Ramos (cell line): ENCODE results near the gene COL24A1.
"Not testable (repeated sequence)": the region's sequence is repeated elsewhere in the genome, so short reads cannot be mapped to it uniquely, and the experiment has no call there.

Source experiments
- in situ Hi-C: fragments of 300-500 bp; cut with MboI; formaldehyde crosslinking; loops from one replicate; pipeline ENCODE4 v1.14.3; 2022; ENCODE audit warnings: low sequenced_read_pairs; ENCODE audit not compliant: unreplicated experiment

Gene COL24A1

DNA sequence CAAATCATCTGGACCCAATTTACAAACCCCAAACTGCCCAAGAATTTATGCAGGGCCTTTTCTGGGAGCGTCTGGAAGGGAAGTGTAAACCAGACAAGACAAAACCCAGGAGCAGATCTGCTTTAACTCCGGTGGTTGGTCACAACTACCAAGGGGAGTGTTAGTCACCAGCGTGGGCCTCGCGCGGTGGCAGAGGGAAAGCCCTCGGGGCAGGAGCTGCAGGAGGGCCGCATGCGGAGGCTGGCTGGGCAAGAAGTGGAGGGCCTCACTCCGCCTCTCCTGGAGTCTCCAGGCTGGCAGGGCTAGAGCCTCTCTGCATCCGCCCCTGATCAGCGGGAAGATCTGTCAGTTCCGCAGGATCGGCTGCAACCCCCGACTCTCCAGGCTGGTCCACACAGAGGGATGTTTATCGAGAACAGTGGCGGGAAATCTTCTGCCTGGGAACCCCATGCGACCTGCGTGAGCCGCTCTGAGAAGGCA is 2.0 kb downstream of the COL24A1 start:
- in situ Hi-C loops, result no loop called here

DNA sequence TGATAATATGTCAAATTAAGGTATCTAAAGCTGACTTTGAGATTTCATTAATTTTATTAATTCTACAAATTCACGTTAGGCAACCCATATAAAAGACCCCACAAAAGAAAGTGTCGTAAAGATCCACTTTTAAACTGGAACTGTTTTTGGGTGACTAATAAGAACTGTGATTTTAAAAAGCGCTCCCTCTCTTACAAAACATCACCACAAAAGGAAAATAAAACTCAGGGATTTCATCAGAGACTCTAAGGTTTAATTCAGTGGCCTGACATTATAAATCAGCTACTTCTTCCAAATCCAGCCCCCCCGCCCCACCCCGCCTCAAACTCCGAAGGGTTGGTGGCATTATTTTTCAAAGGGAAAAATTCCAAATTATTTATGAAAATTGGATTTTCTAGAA is 2.7 kb downstream of the COL24A1 start:
- in situ Hi-C loops, result no loop called here

DNA sequence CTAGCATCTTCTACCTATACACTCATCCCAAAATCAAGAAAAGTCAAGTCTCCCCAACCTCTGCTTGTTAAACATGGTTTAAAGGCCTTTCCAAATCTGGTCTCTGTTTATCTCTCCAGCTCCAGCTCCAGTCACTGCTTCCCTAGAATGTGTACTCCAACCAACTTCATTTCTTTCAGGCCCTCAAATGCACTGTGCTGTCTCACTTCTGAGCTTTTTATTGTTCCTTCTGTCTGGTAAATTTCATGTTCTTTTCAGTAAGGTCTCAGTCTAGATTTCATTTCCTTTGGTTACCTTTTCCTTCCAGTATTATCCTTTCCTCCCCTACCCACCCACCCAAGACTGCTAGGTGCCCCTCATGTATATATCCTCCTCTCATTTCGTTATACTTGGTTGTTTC is 3.7 kb downstream of the COL24A1 start:
- in situ Hi-C loops, result no loop called here

DNA sequence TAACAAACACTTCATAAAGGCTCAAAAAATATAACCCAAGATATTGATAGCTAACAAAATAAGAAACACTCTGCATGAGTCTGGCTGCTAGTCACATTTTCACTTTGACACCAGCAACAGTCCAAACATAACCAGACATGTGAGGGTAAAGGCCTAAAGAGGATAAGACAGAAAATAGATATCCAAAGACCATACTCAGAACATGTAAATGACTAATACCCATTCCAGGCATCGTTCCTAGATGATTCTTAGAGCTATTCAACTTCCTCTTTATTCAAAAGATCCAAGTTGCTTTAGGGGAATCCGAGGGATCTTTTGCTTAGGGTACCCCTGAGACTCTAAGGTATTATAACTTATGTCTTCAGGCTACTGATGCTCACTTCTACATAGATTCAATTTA is 5.1 kb downstream of the COL24A1 start:
- in situ Hi-C loops, result no loop called here

DNA sequence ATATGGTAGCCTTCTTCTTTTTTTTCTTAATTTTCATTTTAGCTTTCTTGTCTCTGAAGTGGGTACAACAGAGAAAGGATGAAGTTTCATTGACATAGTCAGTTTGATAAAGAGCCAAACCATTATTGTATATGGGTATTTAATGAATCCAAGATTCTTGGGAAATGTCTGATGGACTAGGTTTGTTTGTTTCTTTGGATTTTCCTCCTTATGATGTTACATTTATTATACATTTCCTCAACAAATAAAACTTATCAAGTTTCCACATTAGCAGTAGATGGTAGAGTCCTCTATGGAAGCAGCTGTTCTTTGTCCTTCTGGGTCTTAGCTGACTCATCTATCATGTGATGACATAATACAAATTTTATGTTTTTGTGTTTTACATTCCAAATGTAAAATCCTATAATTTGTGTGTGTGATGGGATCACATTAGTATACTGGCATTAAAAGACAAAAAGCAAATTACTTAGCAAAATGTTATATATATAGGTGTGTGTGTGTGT is 6.0 kb downstream of the COL24A1 start:
- in situ Hi-C loops, result no loop called here

DNA sequence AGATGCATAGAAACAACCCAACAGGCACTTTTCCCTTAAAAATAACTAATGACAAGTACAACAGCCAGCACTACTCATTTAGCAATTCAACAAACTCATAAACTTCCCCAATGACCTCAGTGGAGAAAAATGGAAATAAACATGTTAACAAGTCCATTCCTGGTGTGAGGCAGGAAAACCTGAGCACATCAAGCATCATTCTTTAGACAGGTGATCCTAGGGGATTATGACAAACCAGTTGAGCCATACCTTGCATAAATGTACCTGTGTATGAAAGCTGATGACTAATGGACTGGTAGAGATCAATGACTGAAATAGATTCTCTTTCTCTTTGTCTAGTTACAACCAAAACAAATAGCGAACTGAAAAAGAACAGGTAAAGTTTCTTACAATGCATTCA is 7.0 kb downstream of the COL24A1 start:
- in situ Hi-C loops, result no loop called here

DNA sequence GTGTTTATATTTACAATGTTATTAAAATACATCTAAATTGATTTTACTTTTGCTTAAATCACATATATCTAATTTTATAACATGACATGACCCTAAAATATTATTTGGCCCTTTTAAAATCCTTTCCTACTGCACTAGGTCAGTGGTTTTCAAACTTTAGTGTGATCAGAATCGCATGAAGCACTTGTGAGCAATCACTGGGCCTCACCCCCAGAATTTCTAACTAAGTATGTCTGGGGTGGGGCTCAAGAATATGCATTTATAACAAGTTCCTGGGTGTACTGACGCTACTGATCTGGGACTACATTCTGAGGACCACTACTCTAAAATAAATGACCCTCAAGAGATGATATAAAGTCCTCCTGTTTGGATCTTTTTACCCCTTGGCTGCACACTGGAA is 8.8 kb downstream of the COL24A1 start:
- in situ Hi-C loops, result no loop called here

DNA sequence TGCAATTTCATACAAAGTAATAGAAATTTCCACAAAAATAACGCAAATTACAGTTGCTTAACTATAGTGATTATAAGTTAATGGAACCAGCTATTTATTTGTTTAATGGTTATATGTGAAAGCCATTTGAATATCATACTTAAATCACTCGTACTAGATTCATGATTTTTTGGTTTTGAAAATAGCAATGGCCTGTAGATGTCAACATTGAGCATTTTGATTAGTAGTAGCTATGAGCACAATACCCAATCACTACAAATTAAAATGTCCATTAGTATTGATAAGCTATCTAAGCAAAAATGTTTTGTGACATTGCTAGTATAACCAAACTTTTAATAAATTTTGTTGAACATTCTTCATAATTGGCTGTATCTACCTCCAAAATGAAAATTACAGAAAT is 10.0 kb downstream of the COL24A1 start:
- in situ Hi-C loops, result no loop called here

DNA sequence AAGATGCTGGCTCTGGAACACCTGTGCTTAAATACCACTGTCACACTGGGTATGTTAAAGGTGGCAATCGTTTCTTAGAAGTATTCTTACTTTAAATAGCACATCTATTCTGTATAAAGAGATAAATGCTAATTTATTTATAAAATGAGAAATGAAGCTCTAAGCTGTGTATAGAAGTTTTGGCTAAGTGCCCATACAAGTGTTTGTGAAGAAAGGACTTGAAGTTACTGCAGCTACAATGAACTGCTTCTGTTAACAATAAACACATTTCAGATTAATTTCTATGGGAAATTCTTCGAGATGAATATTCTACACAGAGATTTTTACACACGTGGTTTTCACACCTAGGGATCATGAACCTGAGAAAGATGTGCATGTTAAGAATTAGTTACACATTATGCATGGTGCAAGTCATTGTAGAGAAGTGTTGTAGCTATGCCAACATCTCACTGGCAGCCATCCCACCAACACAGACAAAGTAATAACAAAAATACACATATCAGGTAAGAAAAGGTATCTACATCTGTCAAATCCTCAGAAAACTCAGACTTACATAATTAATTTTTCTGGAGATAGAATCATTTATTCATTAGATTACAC is 16.2 kb downstream of the COL24A1 start:
- in situ Hi-C loops, result no loop called here

DNA sequence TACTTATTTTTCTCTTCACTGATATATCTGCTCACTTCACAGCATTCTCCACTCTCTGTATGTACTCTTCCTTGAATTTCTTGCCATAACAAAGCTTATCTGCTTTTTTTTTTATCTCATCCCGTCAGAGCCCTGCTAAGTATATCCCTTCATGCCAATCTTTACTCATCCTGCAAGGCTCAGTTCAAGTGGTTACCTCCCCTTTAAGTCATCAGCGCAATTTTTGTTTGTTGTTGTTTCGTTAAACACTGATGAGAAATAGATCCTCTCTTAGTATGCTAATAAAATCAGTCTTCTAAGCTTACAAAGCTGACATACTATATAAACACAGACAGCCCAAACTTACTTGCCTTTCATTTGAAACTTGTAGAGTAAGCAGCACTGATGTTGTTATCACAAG is 17.8 kb downstream of the COL24A1 start:
- in situ Hi-C loops, result no loop called here

DNA sequence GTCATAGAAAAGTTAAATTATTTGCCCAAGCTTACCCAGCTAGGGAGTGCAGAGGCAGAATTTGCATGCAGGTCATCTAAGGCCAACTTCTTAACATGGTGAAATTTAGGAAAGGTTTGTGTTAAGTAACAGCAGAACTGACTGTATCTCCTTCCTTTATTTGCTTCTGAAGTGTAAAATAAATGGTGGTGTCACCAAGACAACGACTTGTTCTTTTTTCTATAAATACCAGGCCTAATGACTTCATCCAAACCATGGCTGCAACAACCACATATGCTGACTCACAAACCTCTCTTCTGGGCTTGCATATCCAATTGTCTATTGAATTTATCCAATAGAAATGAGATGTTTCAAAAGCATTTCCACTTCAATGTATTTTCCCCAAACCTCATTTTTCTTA is 19.1 kb downstream of the COL24A1 start:
- in situ Hi-C loops, result no loop called here

DNA sequence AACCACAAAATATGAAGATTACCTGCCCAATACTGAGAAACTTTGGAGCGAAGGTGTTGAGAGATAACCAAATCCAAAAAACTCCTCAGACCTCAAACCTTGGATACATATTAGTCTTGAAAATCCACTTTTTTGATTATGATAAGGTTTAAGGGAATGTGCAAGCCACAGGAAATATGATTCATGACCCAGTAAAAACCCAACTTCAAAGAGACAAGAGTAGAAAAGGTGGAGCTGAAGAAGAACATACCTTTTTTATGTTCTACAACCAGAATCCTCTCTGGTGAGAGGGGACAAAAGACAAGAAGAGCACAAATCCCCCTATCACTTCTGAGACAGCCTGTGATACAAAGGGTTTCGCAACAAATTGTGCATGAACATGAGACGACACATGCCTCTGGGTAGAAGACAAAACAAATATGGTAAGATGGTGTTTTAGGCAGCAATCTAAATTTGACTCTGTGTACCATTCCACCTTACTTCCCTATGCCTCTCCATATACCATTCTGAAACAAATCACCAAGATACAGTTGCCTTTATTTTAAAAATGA is 37.3 kb downstream of the COL24A1 start:
- in situ Hi-C loops, result no loop called here

DNA sequence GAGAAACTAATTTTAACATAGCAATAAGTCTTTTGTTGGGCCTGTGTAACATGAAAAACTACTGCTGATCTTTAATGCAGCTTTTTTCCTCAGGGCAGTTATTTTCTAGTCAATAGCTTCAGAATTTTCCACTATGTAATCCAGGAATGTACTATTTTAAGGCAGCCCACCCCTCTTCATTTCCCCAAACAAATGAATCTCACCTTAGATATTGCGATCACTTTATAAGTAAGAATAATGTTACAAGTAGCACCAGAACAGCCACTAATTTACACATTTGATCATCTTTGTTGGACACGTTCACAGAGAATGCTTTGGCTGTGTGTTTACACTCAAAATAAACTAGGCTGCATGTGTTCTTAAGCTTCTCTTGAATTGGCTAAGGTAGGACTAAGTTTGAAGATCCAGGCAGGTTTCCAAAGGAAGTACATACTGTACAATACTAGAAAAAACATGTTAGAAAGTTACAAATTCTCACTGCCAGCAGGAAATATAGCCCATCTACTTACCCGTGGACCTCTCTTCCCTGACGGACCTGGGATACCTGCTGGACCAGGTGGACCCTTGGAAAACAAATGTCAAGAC is 41.7 kb downstream of the COL24A1 start:
- in situ Hi-C loops, result no loop called here

DNA sequence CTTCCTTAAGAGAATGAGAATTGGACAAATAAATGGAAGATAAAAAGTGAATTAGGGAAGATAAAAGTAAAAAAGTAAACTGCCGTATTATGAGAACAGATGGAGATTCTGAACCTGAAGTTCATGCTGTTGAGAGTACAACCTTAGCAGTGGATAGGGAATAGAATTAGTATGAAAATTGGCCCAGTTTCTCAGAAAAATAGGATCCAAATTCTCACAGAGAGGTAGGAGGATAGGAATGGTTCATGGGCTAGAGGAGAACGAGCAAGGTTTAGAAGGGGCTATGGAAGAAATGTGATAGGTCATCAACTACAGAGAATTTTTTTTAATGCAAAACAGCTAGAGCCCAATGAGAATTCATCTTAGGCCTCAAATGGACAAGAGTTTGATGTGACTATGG is 42.3 kb downstream of the COL24A1 start:
- in situ Hi-C loops, result no loop called here

DNA sequence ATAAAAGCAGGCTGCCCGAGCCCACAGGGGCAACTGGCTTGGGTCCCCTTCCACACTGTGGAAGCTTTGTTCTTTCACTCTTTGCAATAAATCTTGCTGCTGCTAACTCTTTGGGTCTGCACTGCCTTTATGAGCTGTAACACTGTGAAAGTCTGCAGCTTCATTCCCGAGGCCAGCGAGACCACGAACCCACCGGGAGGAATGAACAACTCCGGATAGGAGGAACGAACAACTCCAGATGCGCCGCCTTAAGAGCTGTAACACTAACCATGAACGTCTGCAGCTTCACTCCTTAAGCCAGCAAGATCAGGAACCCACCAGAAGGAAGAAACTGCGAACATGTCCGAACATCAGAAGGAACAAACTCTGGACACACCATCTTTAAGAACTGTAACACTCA is 45.0 kb downstream of the COL24A1 start:
- in situ Hi-C loops, result not testable (repeated sequence)

DNA sequence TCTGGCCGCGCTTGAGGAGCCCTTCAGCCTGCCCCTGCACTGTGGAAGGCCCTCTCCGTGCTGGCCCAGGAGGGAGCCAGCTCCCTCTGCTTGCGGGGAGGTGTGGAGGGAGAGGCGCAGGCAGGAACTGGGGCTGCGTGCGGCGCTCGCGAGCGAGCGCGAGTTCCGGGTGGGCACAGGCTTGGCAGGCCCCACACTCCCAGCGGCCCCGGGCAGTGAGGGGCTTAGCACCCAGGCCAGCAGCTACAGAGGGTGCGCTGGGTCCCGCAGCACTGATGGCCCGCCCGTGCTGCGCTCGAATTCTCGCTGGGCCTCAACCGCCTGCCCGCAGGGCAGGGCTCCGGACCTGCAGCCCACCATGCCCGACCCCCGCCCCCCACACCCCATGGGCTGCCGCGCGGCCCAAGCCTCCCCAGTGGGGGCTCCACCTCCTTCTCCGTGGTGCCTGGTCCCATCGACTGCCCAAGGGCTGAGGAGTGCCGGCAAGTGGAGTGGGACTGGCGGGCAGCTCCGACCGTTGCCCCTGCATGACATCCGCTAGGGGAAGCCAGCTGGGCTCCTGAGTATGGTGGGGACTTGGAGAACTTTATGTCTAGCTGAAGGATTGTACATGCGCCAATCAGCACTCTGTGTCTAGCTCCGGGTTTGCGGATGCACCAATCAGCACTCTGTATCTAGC is 46.0 kb downstream of the COL24A1 start:
- in situ Hi-C loops, result no loop called here

DNA sequence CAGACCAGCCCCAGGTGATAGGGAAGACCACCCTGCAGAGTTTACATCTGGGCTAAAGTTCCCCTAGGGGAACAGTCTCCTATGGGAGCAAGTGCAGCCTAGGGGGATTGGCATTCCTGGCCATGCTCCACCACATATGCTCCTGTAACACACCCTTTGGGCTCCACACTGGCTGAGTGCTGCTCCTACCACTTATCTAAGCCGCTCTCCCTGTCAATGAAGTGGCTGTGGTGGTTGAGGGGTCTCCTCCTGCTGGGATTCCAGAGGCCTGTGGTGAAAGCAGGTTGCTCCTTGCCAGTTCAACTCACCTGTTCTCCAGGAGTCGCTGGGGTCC is 51.1 kb downstream of the COL24A1 start:
- in situ Hi-C loops, result no loop called here

DNA sequence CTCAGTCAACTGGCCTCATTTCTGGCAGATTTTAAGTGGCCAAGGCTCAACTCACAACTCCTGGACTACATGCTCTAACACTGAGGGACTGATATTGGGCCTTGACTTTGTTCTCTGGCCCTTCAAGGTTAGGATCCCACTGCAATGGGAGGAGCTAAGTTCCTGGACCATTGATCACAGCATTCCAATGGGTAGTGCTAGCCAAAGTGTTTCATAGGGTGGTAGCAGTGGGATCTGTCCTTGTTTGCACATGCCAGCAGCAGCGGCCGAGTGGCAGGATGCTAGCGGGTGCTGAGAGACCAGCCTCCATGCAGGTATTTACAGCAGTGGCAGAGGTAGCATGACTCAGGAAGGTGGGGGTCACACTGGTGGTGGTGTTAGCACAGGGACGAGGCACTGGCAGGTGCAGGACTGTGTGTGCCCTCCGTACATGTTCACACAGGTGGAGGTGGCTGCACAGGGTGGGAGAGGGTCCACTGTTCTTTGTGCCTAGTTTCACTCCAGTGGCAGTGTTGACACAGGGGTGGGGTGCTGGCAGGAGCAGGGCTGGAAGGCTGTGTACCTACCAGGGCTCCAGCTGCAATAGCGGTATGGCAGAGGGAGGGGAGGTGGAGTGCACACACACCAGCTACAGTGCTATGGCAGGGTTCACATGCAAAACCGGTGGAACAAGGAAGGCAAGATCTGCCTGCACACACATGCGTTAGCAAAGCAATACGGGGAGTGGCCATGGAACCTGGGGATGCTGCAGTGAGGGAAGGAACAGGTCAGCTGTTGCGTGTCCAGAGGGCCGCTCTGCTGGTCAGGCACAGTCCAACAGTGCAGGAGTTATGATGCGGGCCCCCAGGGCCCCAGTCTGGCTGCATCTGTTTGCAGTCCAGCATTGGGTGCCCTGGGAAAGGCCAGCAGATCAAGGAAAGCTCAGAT is 51.7 kb downstream of the COL24A1 start:
- in situ Hi-C loops, result no loop called here

DNA sequence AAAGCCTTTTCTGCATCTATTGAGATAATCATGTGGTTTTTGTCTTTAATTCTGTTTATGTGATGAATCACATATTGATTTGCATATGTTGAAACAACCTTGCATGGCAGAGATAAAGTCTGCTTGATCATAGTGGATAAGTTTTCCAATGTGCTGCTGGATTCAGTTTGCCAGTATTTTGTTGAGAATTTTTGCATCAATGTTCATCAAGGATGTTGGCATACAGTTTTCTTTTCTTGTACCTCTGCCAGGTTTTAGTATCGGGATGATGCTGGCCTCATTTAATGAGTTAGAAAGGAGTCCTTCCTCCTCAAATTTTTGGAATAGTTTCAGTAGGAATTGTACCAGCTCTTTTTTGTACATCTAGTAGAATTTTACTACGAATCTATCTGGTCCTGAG is 55.0 kb downstream of the COL24A1 start:
- in situ Hi-C loops, result no loop called here

DNA sequence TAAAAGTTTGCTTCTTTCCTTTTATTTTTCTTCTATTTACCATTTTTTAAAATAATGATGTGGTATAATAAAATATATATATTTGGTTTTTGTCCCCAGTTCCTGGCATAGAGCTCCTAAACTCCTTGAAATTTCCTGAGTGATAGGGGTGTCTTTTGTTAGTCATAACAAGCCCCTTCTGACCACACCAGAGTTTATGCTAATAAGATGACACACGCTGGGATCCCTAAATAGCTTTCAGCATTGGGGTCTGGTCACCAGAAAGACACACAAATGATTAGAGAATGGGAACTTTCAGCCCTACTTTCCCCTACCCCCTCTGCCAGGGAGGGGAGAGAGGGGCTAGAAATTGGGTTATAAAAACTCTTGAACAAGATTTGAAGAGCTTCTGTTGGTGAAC is 56.2 kb downstream of the COL24A1 start:
- in situ Hi-C loops, result no loop called here

DNA sequence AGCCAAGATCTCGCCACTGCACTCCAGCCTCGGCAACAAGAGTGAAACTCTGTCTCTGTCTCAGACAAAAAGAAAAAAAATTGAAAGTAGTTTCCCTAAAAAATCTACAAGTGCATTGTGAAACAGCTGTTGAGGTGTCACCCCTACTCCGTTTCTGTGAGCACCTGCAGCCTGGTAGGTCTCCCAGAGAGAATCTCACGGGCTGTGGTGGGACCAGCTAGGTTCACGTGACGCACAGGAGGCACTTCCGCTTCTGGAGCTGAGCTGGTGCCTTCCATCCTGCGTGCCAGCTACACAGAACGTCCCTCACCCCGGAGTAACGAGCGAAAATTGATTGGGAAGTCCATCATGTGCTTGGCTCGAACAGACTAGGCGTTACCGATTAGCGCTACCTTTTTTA is 66.8 kb downstream of the COL24A1 start:
- in situ Hi-C loops, result no loop called here
